SK-N-SH (cell line): ENCODE results near the gene SH3BGR. TPM values are rescaled to one million over a fixed set of nuclear protein-coding genes. Genes with fewer than 3 reads are reported as not detected.

Experiments
- CTCF ChIA-PET: fragments of 300-600, 350-600 bp; formaldehyde crosslinking; extraction: SDS; loops from one replicate; lab custom pipeline; 2021; lab: Yijun Ruan, JAX
- POLR2A ChIA-PET: fragments of 350-600 bp; sonication (Branson Sonifier 250); formaldehyde crosslinking; extraction: SDS; loops from one replicate; lab custom pipeline; 2020; ENCODE audit warnings: antibody characterized with exemption, inconsistent platforms; lab: Yijun Ruan, JAX
- DNase-seq: peaks from one replicate; pipeline ENCODE4 v3.0.0; 2012
- H2AFZ ChIP-seq: fragments of 200-600 bp; sonication (generic); 2 replicates; pipeline ENCODE4 v1.8.1; 2016; ENCODE audit warnings: antibody characterized with exemption, mild to moderate bottlenecking, low read depth
- H3F3A ChIP-seq: fragments of 200-600 bp; sonication (generic); replicated peaks from 2 replicates; pipeline ENCODE3; 2016; ENCODE audit warnings: antibody characterized with exemption, mild to moderate bottlenecking; ENCODE audit not compliant: insufficient read depth
- H3K27ac ChIP-seq, 2 experiments: fragments of 200-500 bp in 1 of 2; fragments of 200-600 bp in 1 of 2; sonication (Bioruptor generic) in 1 of 2; sonication (generic), shearing (Covaris generic) in 1 of 2; 2 replicates each; pipeline versions ENCODE4 v1.5.1 to v1.6.1; 2014 to 2016; ENCODE audit warnings: low read depth in 2 of 2, inconsistent platforms in 1 of 2, low read length in 1 of 2, mild to moderate bottlenecking in 1 of 2, mixed read lengths in 1 of 2
- H3K27me3 ChIP-seq: fragments of 200-600 bp; sonication (generic), shearing (Covaris generic); 2 replicates; pipeline ENCODE4 v1.6.1; 2016; ENCODE audit warnings: mixed run types; ENCODE audit not compliant: insufficient read depth
- H3K36me3 ChIP-seq, 2 experiments: fragments of 200-500 bp in 1 of 2; fragments of 200-600 bp in 1 of 2; sonication (Bioruptor generic) in 1 of 2; sonication (generic) in 1 of 2; replicated peaks in 1 of 2; 2 replicates each; pipeline versions ENCODE3 to v1.5.1; 2014 to 2016; ENCODE audit warnings: low read length in 1 of 2, mild to moderate bottlenecking in 1 of 2; ENCODE audit not compliant: insufficient read depth in 2 of 2, control insufficient read depth in 1 of 2
- H3K4me1 ChIP-seq, 2 experiments: fragments of 200-500 bp in 1 of 2; fragments of 200-600 bp in 1 of 2; sonication (Bioruptor generic) in 1 of 2; sonication (generic), shearing (Covaris generic) in 1 of 2; 2 replicates each; pipeline versions ENCODE4 v1.5.1 to v1.6.1; 2014 to 2016; ENCODE audit warnings: low read depth in 1 of 2, low read length in 1 of 2, mixed run types in 1 of 2; ENCODE audit not compliant: insufficient read depth in 2 of 2, control insufficient read depth in 1 of 2
- H3K4me2 ChIP-seq: fragments of 200-600 bp; sonication (generic), shearing (Covaris generic); 2 replicates; pipeline ENCODE4 v1.6.1; 2017; ENCODE audit warnings: mixed run types
- H3K4me3 ChIP-seq, 2 experiments: fragments of 200-500 bp in 1 of 2; fragments of 200-600 bp in 1 of 2; sonication (Bioruptor generic) in 1 of 2; sonication (generic), shearing (Covaris generic) in 1 of 2; 2 replicates each; pipeline versions ENCODE4 v1.5.1 to v1.8.1; 2014 to 2016; ENCODE audit warnings: low read depth in 2 of 2, inconsistent platforms in 1 of 2, low read length in 1 of 2, mild to moderate bottlenecking in 1 of 2, mixed read lengths in 1 of 2, moderate library complexity in 1 of 2
- H3K79me2 ChIP-seq: fragments of 200-600 bp; sonication (generic); 2 replicates; pipeline ENCODE4 v1.8.1; 2017; ENCODE audit warnings: mild to moderate bottlenecking; ENCODE audit not compliant: insufficient read depth
- H3K9ac ChIP-seq: fragments of 200-600 bp; sonication (generic); 2 replicates; pipeline ENCODE4 v1.6.1; 2017; ENCODE audit warnings: mixed run types
- H3K9me2 ChIP-seq: fragments of 200-600 bp; sonication (generic); 2 replicates; pipeline ENCODE4 v1.6.1; 2017; ENCODE audit warnings: mixed run types
- H3K9me3 ChIP-seq: fragments of 200-600 bp; sonication (generic); 2 replicates; pipeline ENCODE4 v1.6.1; 2017; ENCODE audit warnings: mixed run types, mild to moderate bottlenecking, moderate library complexity
- H4K20me1 ChIP-seq: fragments of 200-600 bp; sonication (generic); 2 replicates; pipeline ENCODE4 v1.6.1; 2017; ENCODE audit warnings: mild to moderate bottlenecking, mixed run types; ENCODE audit not compliant: insufficient read depth
- ELF1 ChIP-seq: IDR thresholded peaks from 2 replicates; pipeline ENCODE4 v1.4.0; 2012
- EZH2phosphoT487 ChIP-seq: fragments of 200-600 bp; sonication (generic); IDR thresholded peaks from 2 replicates; pipeline ENCODE4 v1.6.1; 2017; ENCODE audit warnings: low read depth, mixed run types, mild to moderate bottlenecking, antibody characterized with exemption, moderate library complexity, borderline replicate concordance
- MEF2A ChIP-seq: IDR thresholded peaks from 2 replicates; pipeline ENCODE4 v1.4.0; 2012; ENCODE audit warnings: low read depth, borderline replicate concordance
- PBX3 ChIP-seq: IDR thresholded peaks from 2 replicates; pipeline ENCODE4; 2012
- POLR2AphosphoS5 ChIP-seq: IDR thresholded peaks from 2 replicates; pipeline ENCODE4 v1.6.1; 2012; ENCODE audit warnings: low read depth, low read length
- RCOR1 ChIP-seq: fragments of 150-350 bp; IDR thresholded peaks from 2 replicates; pipeline ENCODE4 v1.6.1; 2017; ENCODE audit warnings: antibody characterized with exemption, low read length
- RXRA ChIP-seq: IDR thresholded peaks from 2 replicates; pipeline ENCODE4 v1.4.0; 2012; ENCODE audit warnings: low read depth, mild to moderate bottlenecking, borderline replicate concordance
- SIN3A ChIP-seq: IDR thresholded peaks from 2 replicates; pipeline ENCODE4 v1.6.1; 2012; ENCODE audit warnings: low read depth, mild to moderate bottlenecking, low read length, moderate library complexity, borderline replicate concordance
- SMC3 ChIP-seq: IDR thresholded peaks from 2 replicates; pipeline ENCODE4 v1.6.1; 2012; ENCODE audit warnings: low read depth, low read length, improper control_type of control experiment
- TCF12 ChIP-seq: IDR thresholded peaks from 2 replicates; pipeline ENCODE4 v1.4.0; 2012
- YY1 ChIP-seq: IDR thresholded peaks from 2 replicates; pipeline ENCODE4 v1.4.0; 2012; ENCODE audit warnings: low read depth, mild to moderate bottlenecking
- WGBS: methylation state at CpG from one replicate; pipeline ENCODE4 v1.1.6; 2017; ENCODE audit warnings: low lambda C conversion rate; 5-methylcytosine and 5-hydroxymethylcytosine counted together
- polyA plus RNA-seq, 3 experiments: library from polyadenylated mRNA; depleted of rRNA; stranded (reverse); fragments of >200 nt; gene quantifications; 2 replicates each; pipeline ENCODE4 v1.2.3, GENCODE V29; 2012
- TF ChIP-seq, protein P1 (sequence below): fragments of 150-350 bp; IDR thresholded peaks from 2 replicates; pipeline ENCODE4 v1.6.1; 2017; ENCODE audit warnings: antibody characterized with exemption, low read length, low read depth, borderline replicate concordance
- TF ChIP-seq, protein P2 (sequence below): IDR thresholded peaks from 2 replicates; pipeline ENCODE4 v1.4.0; 2012; ENCODE audit warnings: low read depth, borderline replicate concordance

Gene SH3BGR
- polyA plus RNA-seq, 1 of the 3 experiments (the other 2 are of a cell fraction): 1.1 TPM

DNA sequence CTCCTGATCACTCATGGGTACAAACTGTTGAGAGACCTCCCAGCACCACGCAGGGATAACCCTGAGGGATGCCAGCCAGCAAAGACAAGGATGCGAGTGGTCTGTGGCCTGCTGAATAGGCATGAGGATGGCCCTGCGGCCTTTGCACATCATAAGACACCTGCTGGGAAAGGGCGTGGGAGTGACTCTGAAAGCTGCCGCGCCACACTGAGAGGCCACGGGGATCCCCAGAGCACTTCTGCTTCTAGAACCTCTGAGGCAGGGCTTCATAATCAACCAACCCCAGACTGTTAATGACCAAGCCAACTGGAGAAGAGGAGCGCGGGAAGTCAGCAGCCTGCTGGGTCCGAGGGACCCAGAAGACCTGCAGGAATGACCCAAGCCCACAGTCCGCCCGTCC, 73.8 kb downstream of the SH3BGR start:
- no peaks in the 10 kb centered on the region for H3K9me3 ChIP-seq
- ChIA-PET CTCF (interaction anchor here (0.8 to 1.6 kb wide), 2 partner anchors 151 to 181 kb away, joined by 3 to 6 read pairs; no protein-coding TSS in a partner anchor), POLR2A (no interaction called here)
- H3K4me2 ChIP-seq: no peak overlapping the region
- H4K20me1 ChIP-seq: no peaks in the 10 kb centered on the region
- no peak for DNase-seq
- no peaks in the 10 kb centered on the region for H3K36me3 ChIP-seq
- H3K79me2 ChIP-seq: no peaks in the 10 kb centered on the region
- H3K27me3 ChIP-seq: no peaks in the 10 kb centered on the region
- no peaks in the 10 kb centered on the region for H3F3A ChIP-seq
- TF ChIP-seq, protein P1, sequence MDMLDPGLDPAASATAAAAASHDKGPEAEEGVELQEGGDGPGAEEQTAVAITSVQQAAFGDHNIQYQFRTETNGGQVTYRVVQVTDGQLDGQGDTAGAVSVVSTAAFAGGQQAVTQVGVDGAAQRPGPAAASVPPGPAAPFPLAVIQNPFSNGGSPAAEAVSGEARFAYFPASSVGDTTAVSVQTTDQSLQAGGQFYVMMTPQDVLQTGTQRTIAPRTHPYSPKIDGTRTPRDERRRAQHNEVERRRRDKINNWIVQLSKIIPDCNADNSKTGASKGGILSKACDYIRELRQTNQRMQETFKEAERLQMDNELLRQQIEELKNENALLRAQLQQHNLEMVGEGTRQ: no peak
- TF ChIP-seq SIN3A (no peak), TCF12 (no peak), MEF2A (no peak), YY1 (no peak), SMC3 (no peak), PBX3 (no peak), RCOR1 (no peak), EZH2phosphoT487 (no peak)
- TF ChIP-seq, protein P2, sequence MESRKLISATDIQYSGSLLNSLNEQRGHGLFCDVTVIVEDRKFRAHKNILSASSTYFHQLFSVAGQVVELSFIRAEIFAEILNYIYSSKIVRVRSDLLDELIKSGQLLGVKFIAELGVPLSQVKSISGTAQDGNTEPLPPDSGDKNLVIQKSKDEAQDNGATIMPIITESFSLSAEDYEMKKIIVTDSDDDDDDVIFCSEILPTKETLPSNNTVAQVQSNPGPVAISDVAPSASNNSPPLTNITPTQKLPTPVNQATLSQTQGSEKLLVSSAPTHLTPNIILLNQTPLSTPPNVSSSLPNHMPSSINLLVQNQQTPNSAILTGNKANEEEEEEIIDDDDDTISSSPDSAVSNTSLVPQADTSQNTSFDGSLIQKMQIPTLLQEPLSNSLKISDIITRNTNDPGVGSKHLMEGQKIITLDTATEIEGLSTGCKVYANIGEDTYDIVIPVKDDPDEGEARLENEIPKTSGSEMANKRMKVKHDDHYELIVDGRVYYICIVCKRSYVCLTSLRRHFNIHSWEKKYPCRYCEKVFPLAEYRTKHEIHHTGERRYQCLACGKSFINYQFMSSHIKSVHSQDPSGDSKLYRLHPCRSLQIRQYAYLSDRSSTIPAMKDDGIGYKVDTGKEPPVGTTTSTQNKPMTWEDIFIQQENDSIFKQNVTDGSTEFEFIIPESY: no peak
- H2AFZ ChIP-seq: no peak overlapping the region
- H3K27ac ChIP-seq: no peak overlapping the region
- no peak overlapping the region for H3K4me3 ChIP-seq
- H3K9me2 ChIP-seq: no peaks in the 10 kb centered on the region
- peaks cover 0 to 13% of the 10 kb centered on the region in 2 experiments; a peak in 1 of 4 replicates for H3K4me1 ChIP-seq
- no peak overlapping the region for H3K9ac ChIP-seq
- 84% methylated on average over 11 of the region's 12 CpGs for WGBS

GRCh38 chr21:39527067-39527595, 75.4 kb downstream of the SH3BGR start:
- Histone ChIP-seq H3K9me2 (no peaks in the 10 kb centered on the region), H3K4me2 (no peak overlapping the region), H3F3A (no peaks in the 10 kb centered on the region), H3K27ac (no peak overlapping the region), H4K20me1 (no peaks in the 10 kb centered on the region), H3K9ac (no peak overlapping the region), H2AFZ (no peak overlapping the region), H3K4me3 (no peak overlapping the region), H3K27me3 (no peaks in the 10 kb centered on the region), H3K9me3 (no peaks in the 10 kb centered on the region), H3K79me2 (no peaks in the 10 kb centered on the region), H3K36me3 (no peaks in the 10 kb centered on the region), H3K4me1 (peaks cover 0 to 13% of the 10 kb centered on the region in 2 experiments; a peak in 1 of 4 replicates)
- CTCF ChIA-PET: interaction anchor here (1.1 to 3.4 kb wide), 4 partner anchors 10 to 189 kb away, joined by 4 to 33 read pairs (median 6); no protein-coding TSS in a partner anchor
- DNase-seq: no peak
- TF ChIP-seq TCF12 (no peak), ELF1 (no peak), RXRA (no peak), POLR2AphosphoS5 (no peak)
- TF ChIP-seq, protein P2: no peak
- whole genome bisulfite sequencing: 41% methylated on average over 5 of the region's 5 CpGs
- POLR2A ChIA-PET: no interaction called here
